Activated CD4-positive, alpha-beta memory T cell treated with anti-CD3 and anti-CD28 coated beads, Interleukin-2, amount 10 ng/mL, durations not matched to agents 7 days and 5 days (primary cell): ENCODE results near the gene TRIM71. TPM values are rescaled to one million over a fixed set of nuclear protein-coding genes. Genes with fewer than 3 reads are reported as not detected.

ENCODE experiments used
- CTCF ChIA-PET: fragments of 350-600 bp; sonication (Branson Sonifier 250); formaldehyde crosslinking; loops from one replicate; lab custom pipeline; 2021; ENCODE audit warnings: antibody characterized with exemption, inconsistent platforms; lab: Charles Lee
- POLR2A ChIA-PET: fragments of 350-600 bp; sonication (Branson Sonifier 250); formaldehyde crosslinking; loops from one replicate; lab custom pipeline; 2021; ENCODE audit warnings: antibody characterized with exemption; lab: Charles Lee
- DNase-seq: peaks from one replicate; pipeline ENCODE4 v3.0.0-alpha.2; 2020
- H3K27ac Mint-ChIP-seq: one replicate; pipeline ENCODE4 v1.8.0; 2021; ENCODE audit warnings: mild to moderate bottlenecking, mixed read lengths
- H3K27me3 Mint-ChIP-seq: one replicate; pipeline ENCODE4 v1.8.0; 2021; ENCODE audit warnings: mixed read lengths
- H3K36me3 Mint-ChIP-seq: one replicate; pipeline ENCODE4 v1.8.0; 2021; ENCODE audit warnings: low read depth, mixed read lengths
- H3K4me1 Mint-ChIP-seq: one replicate; pipeline ENCODE4 v1.8.0; 2021; ENCODE audit warnings: mixed read lengths
- H3K4me3 Mint-ChIP-seq: one replicate; pipeline ENCODE4 v1.8.0; 2021; ENCODE audit warnings: mild to moderate bottlenecking, mixed read lengths
- H3K9me3 Mint-ChIP-seq: one replicate; pipeline ENCODE4 v1.8.0; 2021; ENCODE audit warnings: mixed read lengths
- total RNA-seq, 2 experiments: library from RNA; stranded (reverse); gene quantifications; one replicate each; pipeline ENCODE4 v1.2.3, GENCODE V29; 2021

Gene TRIM71
- total RNA-seq, 2 experiments from 2014 or later, result not detected

DNA sequence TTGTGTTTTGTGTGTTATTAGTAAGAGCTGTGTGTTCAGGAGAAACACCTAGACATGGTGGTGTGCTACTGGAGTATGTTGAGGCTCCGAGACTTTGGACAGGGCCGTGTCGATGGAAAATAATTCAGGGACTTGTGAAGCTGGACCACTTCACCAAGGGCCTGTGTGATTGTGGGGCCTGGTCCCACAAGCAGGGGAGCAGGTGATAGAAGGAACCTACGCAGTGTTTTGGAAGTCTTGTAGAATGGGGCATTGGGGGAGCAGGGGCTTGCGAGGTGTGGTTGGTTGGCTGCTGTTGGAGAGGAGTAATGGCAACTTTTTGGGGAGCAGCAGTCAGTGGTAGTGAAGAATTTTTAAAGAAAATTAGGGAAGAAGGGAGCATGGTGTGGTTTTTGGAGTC, 48.7 kb downstream of the TRIM71 start:
- Mint-ChIP-seq H3K36me3 (no peaks in the 10 kb centered on the region), H3K27ac (no peak overlapping the region), H3K27me3 (peaks cover 14% of the 10 kb centered on the region), H3K4me1 (no peaks in the 10 kb centered on the region), H3K9me3 (no peaks in the 10 kb centered on the region), H3K4me3 (no peak overlapping the region)
- CTCF ChIA-PET, result no interaction called here
- no peak for DNase-seq
- POLR2A ChIA-PET, result no interaction called here

DNA sequence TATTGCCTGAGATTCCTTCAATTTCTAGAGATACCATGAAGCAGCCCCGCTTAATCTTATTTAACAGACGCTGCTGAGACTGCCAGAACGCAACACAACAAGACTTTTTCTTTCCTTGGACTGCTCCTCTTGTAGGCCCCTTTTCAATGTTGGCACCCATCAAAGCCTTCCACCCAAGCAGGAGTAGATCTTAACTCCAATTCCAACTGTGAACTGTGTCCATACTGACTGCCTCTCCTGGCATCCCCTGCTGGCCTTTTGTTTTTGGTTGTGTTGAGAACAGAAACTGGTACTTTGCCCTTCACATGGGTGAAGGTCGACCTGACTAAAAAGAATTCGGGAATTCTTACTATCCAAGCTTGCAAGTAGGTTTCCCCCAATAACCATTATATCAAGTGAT, 50.2 kb downstream of the TRIM71 start:
- no peaks in the 10 kb centered on the region for H3K4me1 Mint-ChIP-seq

DNA sequence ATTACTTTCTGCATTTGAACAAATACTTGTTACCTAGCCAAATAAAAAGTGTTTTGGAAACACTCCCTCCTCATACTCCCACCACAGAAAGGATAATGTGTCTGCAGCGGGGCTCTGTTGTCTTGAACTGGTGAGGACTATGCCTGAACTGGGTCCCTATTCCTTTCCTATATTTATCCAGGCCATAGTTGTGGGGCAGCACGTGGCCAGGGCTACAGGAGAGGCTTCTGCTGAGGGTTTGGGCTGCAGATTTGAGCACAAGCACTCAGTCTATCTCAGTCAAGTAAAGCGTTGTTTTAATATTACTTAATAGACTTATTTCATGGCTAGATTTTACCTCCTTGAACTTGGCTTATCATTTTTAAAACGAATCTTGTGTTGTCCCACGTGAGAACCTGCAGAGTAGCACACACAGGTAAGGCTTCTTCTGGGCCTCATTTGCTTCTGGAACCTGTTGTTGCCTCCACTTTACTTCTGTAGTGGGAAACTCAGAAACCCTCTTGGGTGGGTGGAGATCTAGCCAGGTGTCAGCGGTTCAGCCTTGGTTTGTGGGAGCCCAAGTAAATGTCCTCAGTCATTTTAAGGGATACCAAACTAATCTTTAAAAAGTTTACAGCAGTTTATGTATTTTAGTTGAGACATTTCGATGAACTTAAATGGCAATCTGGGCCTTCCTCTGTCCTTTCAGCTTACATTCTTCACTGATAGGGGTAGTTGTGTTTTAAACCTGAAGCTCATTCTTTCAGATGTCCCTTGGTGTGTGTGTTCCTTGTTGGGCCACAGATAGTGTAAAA, 51.1 kb downstream of the TRIM71 start:
- peaks cover 29% of the 10 kb centered on the region for H3K27me3 Mint-ChIP-seq
- no peaks in the 10 kb centered on the region for H3K36me3 Mint-ChIP-seq
- H3K4me3 Mint-ChIP-seq, result no peak overlapping the region
- no peak for DNase-seq
- H3K27ac Mint-ChIP-seq, result no peak overlapping the region
- ChIA-PET CTCF (no interaction called here), POLR2A (no interaction called here)
- no peaks in the 10 kb centered on the region for H3K9me3 Mint-ChIP-seq
- H3K4me1 Mint-ChIP-seq, result no peaks in the 10 kb centered on the region

More for the DNA sequence above, 50.2 kb downstream of the TRIM71 start:
- no peak for DNase-seq
- Mint-ChIP-seq H3K27me3 (peaks cover 23% of the 10 kb centered on the region), H3K27ac (no peak overlapping the region), H3K4me3 (no peak overlapping the region), H3K36me3 (no peaks in the 10 kb centered on the region), H3K9me3 (no peaks in the 10 kb centered on the region)
- CTCF ChIA-PET, result no interaction called here
- POLR2A ChIA-PET, result no interaction called here

DNA sequence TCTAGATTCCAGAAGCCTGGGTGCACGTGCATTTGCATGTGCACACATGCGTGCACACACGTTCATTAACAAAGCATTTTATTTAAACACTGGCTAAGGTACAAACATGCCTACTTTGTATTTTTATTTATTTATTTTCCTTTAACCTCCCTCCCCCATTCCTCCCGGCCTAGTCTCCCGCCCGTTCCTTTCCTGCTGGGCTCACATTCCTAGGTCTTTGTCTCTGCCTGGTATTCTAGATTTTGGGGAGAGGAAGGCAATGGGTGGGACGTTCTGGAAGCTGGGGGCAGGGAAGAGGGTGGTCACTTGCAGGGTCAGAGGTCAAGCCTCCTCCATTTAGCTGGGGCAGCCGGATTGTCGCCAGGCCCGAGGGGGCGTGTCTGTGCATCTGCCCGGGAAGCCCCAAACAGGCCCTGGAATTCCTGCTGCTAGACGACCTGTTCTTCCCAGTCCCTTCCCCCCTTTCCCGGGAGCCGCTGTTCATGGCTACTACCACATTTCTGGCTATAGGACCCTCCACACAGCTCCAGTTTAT, 51.8 kb downstream of the TRIM71 start:
- H3K4me1 Mint-ChIP-seq, result no peaks in the 10 kb centered on the region
- no peak for DNase-seq
- H3K27ac Mint-ChIP-seq, result no peak overlapping the region
- no peak overlapping the region for H3K4me3 Mint-ChIP-seq
- ChIA-PET CTCF (interaction anchor here (0.8 to 1.2 kb wide), 3 partner anchors 64 to 503 kb away, joined by 3 to 4 read pairs (median 3); no protein-coding TSS in a partner anchor), POLR2A (no interaction called here)
- H3K9me3 Mint-ChIP-seq, result no peaks in the 10 kb centered on the region
- peaks cover 29% of the 10 kb centered on the region for H3K27me3 Mint-ChIP-seq
- H3K36me3 Mint-ChIP-seq, result no peaks in the 10 kb centered on the region

DNA sequence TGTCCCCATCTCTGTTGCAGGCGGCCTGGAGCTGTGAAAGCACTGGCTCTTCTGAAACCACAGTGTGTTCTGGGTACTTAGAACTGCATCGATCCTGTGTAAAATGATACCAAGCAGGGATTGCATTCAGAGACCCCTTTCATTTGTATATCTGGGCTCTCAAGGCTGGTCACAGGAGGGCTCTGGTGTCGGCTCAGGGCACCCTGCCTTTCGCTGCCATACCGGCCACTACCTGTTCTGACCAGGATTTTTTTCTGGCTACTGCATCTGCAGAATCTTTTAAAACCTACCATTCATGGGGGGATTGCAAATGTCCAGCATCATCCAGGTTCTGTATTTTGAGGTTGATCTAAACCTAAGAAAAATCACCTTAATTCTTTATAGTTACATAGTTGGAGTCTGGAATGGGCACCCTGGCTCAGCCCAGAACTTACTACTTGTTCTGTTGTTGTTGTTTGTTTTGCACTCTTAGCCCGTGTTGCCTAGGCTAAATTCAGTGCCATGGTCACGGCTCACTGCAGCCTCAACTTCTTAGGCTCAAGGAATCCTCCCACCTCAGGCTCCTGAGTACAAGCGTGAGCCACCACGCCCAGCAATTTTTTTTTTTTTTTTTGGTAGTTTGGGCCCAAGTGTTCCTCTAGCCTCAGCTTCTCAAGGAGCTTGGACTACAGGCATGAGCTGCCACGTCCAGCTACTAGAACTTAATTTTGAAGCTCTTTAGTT, 52.7 kb downstream of the TRIM71 start:
- Mint-ChIP-seq H3K4me3 (no peak overlapping the region), H3K36me3 (no peaks in the 10 kb centered on the region), H3K4me1 (no peaks in the 10 kb centered on the region), H3K9me3 (no peaks in the 10 kb centered on the region), H3K27me3 (peaks cover 29% of the 10 kb centered on the region), H3K27ac (no peak overlapping the region)
- POLR2A ChIA-PET, result no interaction called here
- CTCF ChIA-PET, result interaction anchor here (0.8 to 1.2 kb wide), 3 partner anchors 63 to 502 kb away, joined by 3 to 4 read pairs (median 3); no protein-coding TSS in a partner anchor
- DNase-seq, result no peak

DNA sequence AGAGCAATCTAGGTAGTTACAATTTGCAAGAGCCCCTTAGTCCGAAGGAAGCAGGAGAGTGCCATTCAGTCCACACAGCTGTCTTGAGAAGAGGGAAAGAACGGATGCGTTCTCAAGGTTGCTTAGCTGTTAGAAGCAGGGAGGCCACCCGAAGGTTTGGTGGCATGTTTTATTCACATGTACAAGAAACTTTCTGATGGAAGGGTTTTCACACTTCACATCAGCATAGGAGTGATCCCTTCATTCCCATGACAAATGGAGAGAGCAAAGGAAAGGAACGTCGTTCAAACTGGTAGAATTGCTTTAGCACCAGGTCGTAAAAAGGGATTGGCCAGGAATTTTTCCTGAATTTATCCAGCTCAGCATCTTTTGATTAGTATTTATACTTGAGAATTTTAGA, 53.5 kb downstream of the TRIM71 start:
- POLR2A ChIA-PET, result no interaction called here
- no peaks in the 10 kb centered on the region for H3K9me3 Mint-ChIP-seq
- CTCF ChIA-PET, result no interaction called here
- H3K36me3 Mint-ChIP-seq, result no peaks in the 10 kb centered on the region
- H3K4me3 Mint-ChIP-seq, result no peak overlapping the region
- H3K27ac Mint-ChIP-seq, result no peak overlapping the region
- H3K27me3 Mint-ChIP-seq, result peaks cover 31% of the 10 kb centered on the region
- DNase-seq, result no peak
- no peaks in the 10 kb centered on the region for H3K4me1 Mint-ChIP-seq

DNA sequence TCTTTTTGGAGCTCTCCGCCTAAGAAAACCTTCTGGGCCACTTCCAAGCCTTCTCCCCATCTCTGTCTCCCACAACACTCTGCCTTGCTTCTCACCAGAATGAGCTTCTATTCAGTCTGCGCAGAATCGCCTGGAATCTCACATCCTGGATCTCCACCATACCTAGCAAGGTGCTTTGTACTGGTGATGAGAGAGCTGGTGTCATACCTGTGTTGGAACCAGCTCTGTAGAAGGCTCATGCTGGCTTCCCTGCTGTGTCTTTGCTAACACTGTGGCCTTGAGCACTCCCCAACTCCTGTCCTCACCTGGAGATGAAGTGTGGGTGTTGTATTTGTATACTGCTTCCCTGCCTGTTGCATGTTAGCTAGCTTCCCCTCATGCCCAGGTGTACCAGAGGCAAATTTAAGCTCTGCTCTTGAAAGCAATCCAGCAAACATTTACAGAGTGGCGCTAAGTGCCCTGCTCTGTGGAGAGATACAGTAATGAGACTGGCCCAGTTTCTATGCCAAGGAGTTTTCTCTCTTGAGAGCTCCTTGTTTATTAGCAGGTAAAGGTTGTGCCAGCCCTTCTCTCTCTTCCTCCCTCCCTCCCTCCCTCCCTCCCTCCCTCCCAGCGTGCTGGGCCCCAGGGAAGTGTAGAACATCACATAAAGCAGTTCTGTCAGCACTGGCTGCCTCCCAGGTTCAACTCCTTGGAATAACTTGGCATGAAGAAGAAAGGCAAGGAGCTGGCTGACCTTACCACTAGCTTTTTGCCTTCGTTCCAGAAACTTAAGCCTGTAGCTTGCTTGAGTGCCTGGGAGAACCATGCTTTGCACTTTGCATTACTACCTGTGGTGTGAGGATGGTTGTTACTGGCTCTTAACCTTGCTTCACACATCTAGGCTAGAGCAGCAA, 54.9 kb downstream of the TRIM71 start:
- CTCF ChIA-PET, result interaction anchor here (0.6 kb wide), 1 partner anchor 61 kb away, joined by 3 read pairs; no protein-coding TSS in a partner anchor
- Mint-ChIP-seq H3K27ac (no peak overlapping the region), H3K27me3 (peaks cover 37% of the 10 kb centered on the region), H3K9me3 (no peaks in the 10 kb centered on the region), H3K4me1 (no peaks in the 10 kb centered on the region), H3K4me3 (no peak overlapping the region), H3K36me3 (no peaks in the 10 kb centered on the region)
- POLR2A ChIA-PET, result no interaction called here
- no peak for DNase-seq

DNA sequence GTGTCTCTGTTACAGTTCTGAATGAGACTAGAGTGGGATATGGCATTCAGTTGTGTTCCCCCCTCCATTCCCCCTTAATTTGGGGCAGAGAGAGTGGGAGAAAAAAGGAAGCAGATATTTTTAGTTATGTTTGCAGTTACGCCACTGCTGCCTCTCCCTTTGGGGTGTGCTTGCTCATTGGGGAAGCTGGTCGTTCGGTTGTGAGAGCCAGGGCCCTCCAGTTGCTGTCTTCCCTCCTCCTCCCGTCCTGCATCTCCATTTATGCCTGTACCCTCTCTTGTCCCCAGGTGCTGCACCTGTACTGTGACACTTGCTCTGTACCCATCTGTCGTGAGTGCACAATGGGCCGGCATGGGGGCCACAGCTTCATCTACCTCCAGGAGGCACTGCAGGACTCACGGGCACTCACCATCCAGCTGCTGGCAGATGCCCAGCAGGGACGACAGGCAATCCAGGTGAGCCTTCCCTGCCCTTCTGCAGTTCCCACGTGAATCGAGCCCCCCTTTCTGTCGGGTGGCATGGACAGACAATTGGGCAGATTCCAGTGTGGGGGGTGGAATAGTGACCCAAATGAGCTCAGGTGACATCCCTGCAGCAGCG, 55.8 kb downstream of the TRIM71 start:
- DNase-seq, result no peak
- CTCF ChIA-PET, result interaction anchor here (0.6 kb wide), 1 partner anchor 60 kb away, joined by 3 read pairs; no protein-coding TSS in a partner anchor

DNA sequence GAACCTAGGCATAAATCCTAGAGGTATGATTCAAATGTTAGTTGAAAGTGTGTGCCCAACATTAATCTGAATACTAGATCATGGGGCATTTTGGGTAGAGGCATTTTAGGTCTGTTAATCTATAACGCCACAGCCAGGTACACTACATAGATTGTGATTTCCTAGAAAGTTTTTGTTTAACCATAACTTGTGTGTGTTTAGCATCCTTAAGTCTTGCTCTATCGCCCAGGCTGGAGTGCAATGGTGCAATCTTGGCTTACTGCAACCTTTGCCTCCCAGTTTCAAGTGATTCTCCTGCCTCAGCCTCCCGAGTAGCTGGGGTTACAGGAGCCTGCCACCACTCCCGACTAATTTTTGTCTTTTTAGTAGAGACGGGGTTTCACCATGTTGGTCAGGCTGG, 59.1 kb downstream of the TRIM71 start:
- ChIA-PET CTCF (no interaction called here), POLR2A (no interaction called here)
- H3K9me3 Mint-ChIP-seq, result no peaks in the 10 kb centered on the region
- peaks cover 51% of the 10 kb centered on the region for H3K27me3 Mint-ChIP-seq
- H3K4me3 Mint-ChIP-seq, result no peak overlapping the region
- no peak overlapping the region for H3K27ac Mint-ChIP-seq
- no peaks in the 10 kb centered on the region for H3K36me3 Mint-ChIP-seq
- H3K4me1 Mint-ChIP-seq, result peaks cover 4% of the 10 kb centered on the region
- no peak for DNase-seq

More for the DNA sequence above, 55.8 kb downstream of the TRIM71 start:
- POLR2A ChIA-PET, result interaction anchor here (0.8 kb wide), 1 partner anchor 10 kb away, joined by 3 read pairs; no protein-coding TSS in a partner anchor
- no peak overlapping the region for H3K27ac Mint-ChIP-seq
- no peaks in the 10 kb centered on the region for H3K9me3 Mint-ChIP-seq
- H3K36me3 Mint-ChIP-seq, result no peaks in the 10 kb centered on the region
- peaks cover 41% of the 10 kb centered on the region for H3K27me3 Mint-ChIP-seq
- H3K4me3 Mint-ChIP-seq, result no peak overlapping the region
- no peaks in the 10 kb centered on the region for H3K4me1 Mint-ChIP-seq

DNA sequence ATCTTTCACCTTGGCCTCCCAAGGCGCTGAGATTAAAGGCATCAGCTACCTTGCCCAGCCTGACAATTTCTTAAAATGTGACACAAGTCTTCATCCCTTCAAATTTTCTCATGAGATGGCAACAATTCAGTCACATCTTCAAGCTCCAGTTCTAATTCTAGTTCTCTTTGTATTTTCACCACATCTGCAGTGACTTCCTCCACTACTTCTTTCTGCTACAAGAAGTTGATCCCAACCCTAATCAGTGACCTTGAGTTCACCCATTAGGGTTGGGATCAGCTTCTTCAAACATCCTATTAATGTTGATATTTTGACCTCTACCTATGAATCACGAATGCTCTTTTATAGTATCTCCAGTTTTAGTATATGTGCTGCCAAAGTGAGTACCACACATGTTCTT, 59.8 kb downstream of the TRIM71 start:
- ChIA-PET POLR2A (no interaction called here), CTCF (no interaction called here)
- no peaks in the 10 kb centered on the region for H3K9me3 Mint-ChIP-seq
- H3K27me3 Mint-ChIP-seq, result peaks cover 47% of the 10 kb centered on the region
- H3K36me3 Mint-ChIP-seq, result no peaks in the 10 kb centered on the region
- no peak overlapping the region for H3K27ac Mint-ChIP-seq
- no peak overlapping the region for H3K4me3 Mint-ChIP-seq
- DNase-seq, result no peak
- H3K4me1 Mint-ChIP-seq, result peaks cover 6% of the 10 kb centered on the region

DNA sequence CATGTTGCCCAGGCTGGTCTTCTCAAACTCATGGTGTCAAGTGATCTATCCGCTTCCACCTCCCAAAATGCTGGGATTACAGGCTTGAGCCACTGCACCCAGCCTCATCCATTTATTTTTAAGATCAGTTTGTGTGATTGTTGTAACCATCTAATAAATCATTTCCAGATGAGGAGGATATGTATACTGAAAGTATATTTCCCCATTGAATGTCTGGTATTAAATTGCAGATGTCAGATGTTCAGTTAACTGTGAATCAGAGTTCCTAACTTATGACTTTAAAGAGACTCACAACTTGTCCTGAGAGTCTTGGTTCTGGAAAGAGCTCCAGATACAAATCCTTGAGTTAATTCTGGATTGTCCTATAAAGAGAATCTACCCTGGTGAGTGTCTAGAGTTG, 62.4 kb downstream of the TRIM71 start:
- Mint-ChIP-seq H3K27ac (no peak overlapping the region), H3K9me3 (no peaks in the 10 kb centered on the region)
- POLR2A ChIA-PET, result interaction anchor here (0.8 kb wide), 1 partner anchor 17 kb away, joined by 3 read pairs; no protein-coding TSS in a partner anchor

DNA sequence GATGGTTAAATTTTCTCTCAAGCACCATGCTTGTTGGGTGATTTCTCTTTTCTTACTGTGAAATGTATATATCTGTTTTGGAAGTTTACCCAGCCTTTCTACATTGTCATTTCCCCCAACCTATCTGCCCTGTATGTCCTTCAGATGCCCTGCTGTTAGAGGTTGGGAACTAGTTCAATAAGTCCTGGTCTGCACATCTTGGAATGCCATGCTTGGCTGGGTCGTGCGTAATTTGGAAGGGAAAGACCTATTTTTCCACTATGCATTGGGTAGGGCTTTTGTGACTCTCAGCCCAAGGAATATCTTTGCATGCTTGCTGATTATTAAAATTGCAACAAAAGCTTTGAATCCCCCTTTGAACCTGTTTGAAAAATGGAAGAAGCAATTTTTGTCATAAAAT, 63.8 kb downstream of the TRIM71 start:
- DNase-seq, result no peak
- Mint-ChIP-seq H3K9me3 (no peaks in the 10 kb centered on the region), H3K27me3 (peaks cover 44% of the 10 kb centered on the region), H3K4me3 (no peak overlapping the region), H3K4me1 (peaks cover 23% of the 10 kb centered on the region), H3K27ac (no peak overlapping the region), H3K36me3 (no peaks in the 10 kb centered on the region)
- CTCF ChIA-PET, result no interaction called here
- POLR2A ChIA-PET, result no interaction called here

More for the DNA sequence above, 62.4 kb downstream of the TRIM71 start:
- H3K4me1 Mint-ChIP-seq, result peaks cover 23% of the 10 kb centered on the region
- H3K36me3 Mint-ChIP-seq, result no peaks in the 10 kb centered on the region
- CTCF ChIA-PET, result no interaction called here
- no peak overlapping the region for H3K4me3 Mint-ChIP-seq
- peaks cover 47% of the 10 kb centered on the region for H3K27me3 Mint-ChIP-seq
- DNase-seq, result no peak
